ENCODE results near the gene MMP17.

The MMP17 gene

DNA sequence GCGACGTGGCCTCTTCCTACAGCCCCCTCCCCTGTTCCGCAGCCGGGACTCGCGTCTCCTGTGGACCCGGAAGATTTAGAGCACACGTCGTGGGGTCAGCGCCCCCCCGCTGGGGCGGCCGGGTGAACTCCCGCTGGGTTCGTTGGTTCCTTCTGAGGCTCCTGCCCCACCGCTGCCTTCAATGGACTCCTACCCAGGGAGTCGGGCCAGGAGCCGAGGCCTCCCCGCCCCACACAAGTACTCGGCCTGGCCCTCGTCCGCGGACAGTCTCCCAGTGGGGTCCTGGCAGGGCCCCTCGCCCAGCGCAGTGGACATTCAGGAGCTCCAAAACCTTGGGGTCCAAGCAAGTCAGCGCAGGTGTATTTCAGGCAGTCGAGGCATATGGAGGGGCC lies 1.2 kb downstream of the MMP17 start:
- no peak for DNase-seq (ENCODE audit: low spot score)
- in situ Hi-C loops (cut with MboI; ENCODE audit: low pct_unique_long_range_greater_than_20kb, low sequenced_read_pairs, unreplicated experiment) = no loop called here
- TF ChIP-seq, protein P1, sequence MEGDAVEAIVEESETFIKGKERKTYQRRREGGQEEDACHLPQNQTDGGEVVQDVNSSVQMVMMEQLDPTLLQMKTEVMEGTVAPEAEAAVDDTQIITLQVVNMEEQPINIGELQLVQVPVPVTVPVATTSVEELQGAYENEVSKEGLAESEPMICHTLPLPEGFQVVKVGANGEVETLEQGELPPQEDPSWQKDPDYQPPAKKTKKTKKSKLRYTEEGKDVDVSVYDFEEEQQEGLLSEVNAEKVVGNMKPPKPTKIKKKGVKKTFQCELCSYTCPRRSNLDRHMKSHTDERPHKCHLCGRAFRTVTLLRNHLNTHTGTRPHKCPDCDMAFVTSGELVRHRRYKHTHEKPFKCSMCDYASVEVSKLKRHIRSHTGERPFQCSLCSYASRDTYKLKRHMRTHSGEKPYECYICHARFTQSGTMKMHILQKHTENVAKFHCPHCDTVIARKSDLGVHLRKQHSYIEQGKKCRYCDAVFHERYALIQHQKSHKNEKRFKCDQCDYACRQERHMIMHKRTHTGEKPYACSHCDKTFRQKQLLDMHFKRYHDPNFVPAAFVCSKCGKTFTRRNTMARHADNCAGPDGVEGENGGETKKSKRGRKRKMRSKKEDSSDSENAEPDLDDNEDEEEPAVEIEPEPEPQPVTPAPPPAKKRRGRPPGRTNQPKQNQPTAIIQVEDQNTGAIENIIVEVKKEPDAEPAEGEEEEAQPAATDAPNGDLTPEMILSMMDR (IDR thresholded peaks at IDR 0.05; ENCODE audit: extremely low read depth, insufficient read depth, missing control alignments) = no peak

DNA sequence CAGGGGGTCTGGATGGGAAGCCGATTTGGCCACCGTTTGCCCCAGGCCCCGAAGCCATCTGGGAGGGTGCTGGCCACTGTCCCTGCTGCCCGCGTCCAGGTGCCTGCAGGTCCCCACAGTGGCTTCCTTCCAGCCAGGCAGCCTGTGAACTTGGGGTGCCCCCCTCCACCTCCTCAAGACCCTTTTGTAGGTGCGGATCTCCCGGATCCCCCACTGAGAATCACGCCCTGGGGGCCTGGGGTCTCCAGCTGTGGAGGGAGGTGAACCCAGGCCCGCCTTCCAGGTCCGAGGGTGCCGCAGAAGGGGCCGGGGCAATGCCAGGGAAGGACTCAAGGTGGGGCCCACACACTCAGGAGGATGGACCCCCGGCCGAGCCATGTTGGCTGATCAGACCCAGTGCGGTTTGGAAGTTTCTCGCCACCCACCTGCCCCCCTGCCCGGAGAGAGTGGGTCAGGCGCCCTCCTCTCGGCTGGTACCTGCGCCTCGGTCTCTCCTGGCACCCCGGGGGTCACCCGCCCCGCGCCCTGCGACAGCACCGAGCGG lies 1.7 kb downstream of the MMP17 start:
- in situ Hi-C loops (cut with MboI; ENCODE audit: low pct_unique_long_range_greater_than_20kb, low sequenced_read_pairs, unreplicated experiment) = no loop called here
- no peak for DNase-seq (ENCODE audit: low spot score)
- TF ChIP-seq, protein P1 (IDR thresholded peaks at IDR 0.05; ENCODE audit: extremely low read depth, insufficient read depth, missing control alignments) = no peak

DNA sequence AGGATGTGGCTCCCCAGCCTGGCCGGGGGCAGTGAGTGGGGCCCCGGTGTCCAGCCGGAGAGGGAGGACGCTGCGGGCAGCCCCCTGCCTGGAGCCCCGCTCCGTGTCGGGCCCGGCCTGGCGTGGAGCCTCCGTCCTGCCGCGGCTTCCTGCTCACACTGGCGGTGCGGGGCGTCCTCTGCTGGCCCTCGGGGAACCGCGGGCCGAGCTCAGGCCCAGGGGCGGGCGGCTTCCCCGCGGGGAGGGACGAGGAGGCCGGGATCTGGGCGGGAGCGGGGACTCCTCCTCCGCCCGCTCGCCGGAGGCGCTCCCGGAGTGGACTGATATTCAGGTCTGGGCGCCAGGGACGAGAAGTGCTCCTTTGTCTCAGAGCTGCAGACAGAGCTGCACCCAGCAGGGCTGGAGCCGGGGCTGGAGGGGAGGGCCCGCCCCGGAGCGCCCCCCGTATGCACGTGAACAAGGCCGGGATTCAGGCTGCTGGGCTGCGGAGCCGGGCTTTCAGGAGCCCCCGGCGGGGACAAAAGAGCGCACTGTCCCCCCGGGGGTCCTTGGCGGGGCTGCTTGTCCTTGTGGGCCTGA lies 2.2 kb downstream of the MMP17 start:
- in situ Hi-C loops (cut with MboI; ENCODE audit: low pct_unique_long_range_greater_than_20kb, low sequenced_read_pairs, unreplicated experiment) = no loop called here
- TF ChIP-seq, protein P1 (IDR thresholded peaks at IDR 0.05; ENCODE audit: extremely low read depth, insufficient read depth, missing control alignments) = peak; percentile 88
- peak; percentile 76 for DNase-seq (ENCODE audit: low spot score)

DNA sequence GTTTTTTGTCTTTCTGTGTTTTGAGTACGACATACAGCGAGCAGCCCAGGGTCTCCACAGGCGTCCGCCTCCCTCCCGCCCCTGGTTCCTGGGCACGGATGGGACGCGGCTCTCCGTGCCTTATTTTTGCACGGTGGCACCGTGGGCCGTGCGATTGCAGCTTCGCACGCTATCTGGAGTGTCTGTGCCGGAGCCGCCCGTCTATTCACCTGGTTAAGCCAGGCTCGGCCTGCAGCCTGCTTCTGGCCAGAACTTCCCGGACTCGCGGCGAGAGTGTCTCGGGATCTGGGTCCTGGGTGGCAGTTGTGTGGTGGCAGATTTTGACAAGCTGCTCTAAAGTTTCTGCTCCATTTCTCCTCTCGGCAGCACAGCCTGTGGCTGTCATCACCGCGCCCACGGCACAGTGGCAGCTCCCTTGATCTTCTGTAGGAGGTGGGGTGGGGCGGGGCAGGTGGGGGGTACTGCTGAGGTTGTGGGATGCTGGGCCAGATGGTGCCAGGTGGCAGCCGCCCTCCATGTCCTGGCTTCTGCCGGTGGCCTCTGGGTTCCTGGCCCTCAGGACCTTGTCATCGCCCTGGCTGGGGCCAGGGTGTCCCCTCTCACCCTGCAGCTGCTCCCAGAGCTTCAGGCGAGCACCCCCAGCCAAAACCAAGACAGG lies 2.9 kb downstream of the MMP17 start:
- in situ Hi-C loops (cut with MboI; ENCODE audit: low pct_unique_long_range_greater_than_20kb, low sequenced_read_pairs, unreplicated experiment) = no loop called here
- DNase-seq (ENCODE audit: low spot score) = no peak
- TF ChIP-seq, protein P1 (IDR thresholded peaks at IDR 0.05; ENCODE audit: extremely low read depth, insufficient read depth, missing control alignments) = no peak

DNA sequence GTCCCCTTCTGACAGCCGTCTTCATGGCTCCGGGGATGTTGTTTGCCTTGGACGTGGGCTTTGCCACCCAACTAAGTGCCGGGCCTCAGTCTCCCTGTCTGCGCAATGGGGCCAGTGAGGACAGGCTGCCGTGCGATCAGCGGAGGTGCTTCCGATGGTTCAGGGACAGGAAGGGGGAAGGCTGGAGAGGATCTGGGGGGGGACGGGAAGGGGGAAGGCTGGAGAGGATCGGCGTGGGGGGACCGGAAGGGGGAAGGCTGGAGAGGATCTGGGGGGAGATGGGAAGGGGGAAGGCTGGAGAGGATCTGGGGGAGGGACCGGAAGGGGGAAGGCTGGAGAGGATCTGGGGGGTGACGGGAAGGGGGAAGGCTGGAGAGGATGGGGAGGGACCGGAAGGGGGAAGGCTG lies 3.4 kb downstream of the MMP17 start:
- TF ChIP-seq, protein P1 (IDR thresholded peaks at IDR 0.05; ENCODE audit: extremely low read depth, insufficient read depth, missing control alignments) = no peak
- DNase-seq (ENCODE audit: low spot score) = no peak
- in situ Hi-C loops (cut with MboI; ENCODE audit: low pct_unique_long_range_greater_than_20kb, low sequenced_read_pairs, unreplicated experiment) = no loop called here

DNA sequence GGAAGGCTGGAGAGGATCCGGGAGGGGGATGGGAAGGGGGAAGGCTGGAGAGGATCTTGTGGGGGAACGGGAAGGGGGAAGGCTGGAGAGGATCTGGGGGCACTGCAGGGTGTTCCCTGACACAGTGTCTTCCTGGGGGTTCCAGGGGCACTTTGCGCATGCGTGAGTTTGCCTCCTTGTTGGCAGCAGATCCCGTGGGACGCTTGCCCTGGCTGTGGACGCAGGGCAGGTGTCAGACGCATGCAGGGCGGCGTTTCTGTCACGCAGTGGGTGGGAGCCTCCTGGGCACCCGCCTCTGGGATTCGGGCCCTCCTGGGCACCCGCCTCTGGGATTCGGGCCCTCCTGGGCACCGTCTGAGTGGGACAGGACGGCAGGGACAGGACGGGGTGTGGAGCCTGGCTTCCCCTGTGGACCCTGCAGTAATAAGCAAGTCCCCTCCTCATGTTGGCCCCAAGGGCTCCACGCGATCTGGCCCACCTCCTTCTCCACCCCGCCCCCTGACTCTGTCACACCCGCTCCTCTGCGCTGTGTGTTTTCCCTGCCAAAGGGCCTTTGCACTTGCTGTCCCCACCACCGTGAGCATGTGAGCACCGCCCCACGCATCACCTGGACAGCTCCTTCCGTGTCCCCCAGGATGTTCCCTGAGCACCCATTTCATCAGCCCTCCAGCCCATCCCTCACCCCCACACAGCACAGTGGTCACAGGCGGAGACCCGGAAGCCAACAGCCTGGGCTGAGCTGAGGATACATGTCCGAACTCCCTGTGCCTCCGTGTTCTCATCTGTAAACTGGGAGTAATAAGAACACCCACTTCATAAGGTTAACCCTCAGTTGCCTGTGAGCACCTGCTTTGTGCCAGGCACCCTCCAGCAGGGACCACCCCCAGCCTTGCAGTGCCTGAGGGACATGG lies 4.4 kb downstream of the MMP17 start:
- DNase-seq (ENCODE audit: low spot score) = no peak
- TF ChIP-seq, protein P1 (IDR thresholded peaks at IDR 0.05; ENCODE audit: extremely low read depth, insufficient read depth, missing control alignments) = no peak
- in situ Hi-C loops (cut with MboI; ENCODE audit: low pct_unique_long_range_greater_than_20kb, low sequenced_read_pairs, unreplicated experiment) = no loop called here
